HG03354 (cell line): ENCODE measurements around the gene PDE5A.

ENCODE experiments used
- ATAC-seq: cut with Tn5 transposase; IDR thresholded peaks from one replicate; pipeline ENCODE4 v1.9.1; 2021; ENCODE audit warnings: mild to moderate bottlenecking; ENCODE audit not compliant: unreplicated experiment, poor library complexity, severe bottlenecking

PDE5A gene

GRCh38 chr4:119525771-119526712, 102.6 kb downstream of the PDE5A start:
- no peak for ATAC-seq

GRCh38 chr4:119525005-119525749, 103.4 kb downstream of the PDE5A start:
- no peak for ATAC-seq

DNA sequence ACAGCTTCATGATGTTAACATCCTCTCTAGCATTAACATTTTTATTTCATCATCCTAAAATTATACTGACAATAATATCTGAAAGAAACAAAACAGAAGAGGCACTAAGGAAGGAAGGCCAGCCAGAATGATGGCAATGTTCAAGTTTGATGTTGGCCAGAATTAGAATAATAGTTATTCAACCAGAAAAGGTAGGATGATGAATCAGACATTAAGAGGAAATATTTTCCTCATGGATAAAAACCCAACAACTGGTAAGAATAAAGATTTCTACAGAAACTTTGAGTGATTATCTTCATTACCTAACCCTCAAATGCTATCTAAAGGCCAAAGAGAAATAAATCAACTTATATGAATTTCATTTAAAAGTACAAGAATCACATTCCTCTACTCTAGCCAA, 105.2 kb downstream of the PDE5A start:
- no peak for ATAC-seq

- ATAC-seq: no peak
Observed at GRCh38 chr4:119521268-119521667, 107.3 kb downstream of the PDE5A start.

- ATAC-seq: no peak
Observed at GRCh38 chr4:119518915-119519410, 109.6 kb downstream of the PDE5A start.

GRCh38 chr4:119518230-119518892, 110.2 kb downstream of the PDE5A start:
- no peak for ATAC-seq

DNA sequence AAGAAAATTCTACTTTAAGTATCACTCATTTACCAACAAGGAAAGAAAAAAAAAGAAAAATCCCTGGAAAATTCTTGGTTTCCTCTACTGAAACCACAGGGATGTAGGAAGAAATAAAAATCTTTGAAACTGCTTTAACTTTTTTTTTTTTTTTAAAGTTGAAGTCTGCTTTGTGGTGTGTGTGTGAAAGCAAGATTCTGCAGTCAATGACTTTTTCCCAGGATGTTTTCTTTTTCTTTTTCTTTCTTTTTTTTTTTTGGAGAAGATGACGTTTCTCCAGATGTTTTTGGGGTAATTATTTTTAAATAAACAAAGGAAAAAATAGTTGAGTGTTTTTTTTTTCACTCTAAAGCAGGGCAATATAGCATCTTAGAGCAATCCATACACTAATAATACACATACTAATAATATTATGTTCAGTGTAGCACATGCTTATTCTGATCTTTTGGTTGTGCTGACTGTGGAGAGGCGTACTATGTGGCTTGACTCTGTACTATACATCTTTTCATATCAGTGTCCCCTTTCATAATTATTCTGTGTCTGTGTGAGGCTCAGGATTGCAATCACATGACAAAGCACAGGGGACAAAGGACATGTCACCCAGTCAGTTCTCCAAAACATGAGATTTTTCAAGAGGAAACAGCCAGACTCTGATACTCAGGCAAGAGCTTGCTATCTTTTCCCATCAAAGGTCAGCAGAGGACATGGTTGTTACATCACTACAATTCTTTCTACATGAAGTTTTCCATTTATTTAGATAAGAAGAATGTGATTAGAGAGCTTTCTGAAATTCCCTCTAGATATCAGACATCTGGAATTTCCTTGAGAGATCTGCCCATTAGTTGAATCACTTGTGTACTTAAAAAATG, 111.0 kb downstream of the PDE5A start:
- ATAC-seq: no peak

GRCh38 chr4:119512398-119512797, 116.2 kb downstream of the PDE5A start:
- no peak for ATAC-seq

GRCh38 chr4:119510395-119511149, 118.0 kb downstream of the PDE5A start:
- ATAC-seq: no peak

DNA sequence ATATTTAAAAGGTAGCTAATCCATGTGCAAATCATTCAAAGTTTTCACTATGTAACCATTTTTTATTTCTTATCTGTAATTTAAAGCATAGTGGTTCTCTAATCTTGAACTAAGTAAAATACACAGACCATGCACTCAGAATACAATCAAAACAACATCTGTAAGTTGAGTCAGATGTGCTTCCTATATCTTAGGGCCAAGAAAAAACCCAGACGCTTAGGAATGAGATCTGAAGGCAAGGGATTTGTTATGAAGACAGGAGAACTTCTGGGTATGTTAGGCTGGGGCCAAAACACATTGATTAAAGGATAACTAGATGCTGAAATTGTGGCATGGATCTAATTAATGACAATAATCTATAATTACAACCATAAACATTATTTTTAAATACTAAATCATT, 120.3 kb downstream of the PDE5A start:
- no peak for ATAC-seq

GRCh38 chr4:119506806-119507205, 121.8 kb downstream of the PDE5A start:
- no peak for ATAC-seq

DNA sequence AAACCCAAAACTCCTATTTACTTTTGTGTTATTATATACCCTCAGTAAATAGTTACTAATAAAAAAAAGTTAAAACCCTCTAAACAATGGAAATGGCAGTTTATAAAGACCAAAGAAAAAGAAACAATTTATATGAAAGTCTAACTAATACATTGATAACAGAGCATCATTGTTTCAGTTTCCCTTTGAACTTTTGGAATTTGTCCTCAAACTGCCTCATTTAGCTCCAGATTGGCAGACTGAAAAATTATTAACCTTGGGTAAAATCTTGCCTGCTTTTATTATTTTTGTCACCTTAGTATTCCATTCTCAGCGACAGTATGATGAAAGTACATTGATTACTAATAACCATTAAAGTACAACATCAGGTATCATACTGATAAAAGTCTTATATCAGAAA, 124.0 kb downstream of the PDE5A start:
- ATAC-seq: no peak

- ATAC-seq: no peak
Observed at GRCh38 chr4:119501740-119502139, 126.9 kb downstream of the PDE5A start.

DNA sequence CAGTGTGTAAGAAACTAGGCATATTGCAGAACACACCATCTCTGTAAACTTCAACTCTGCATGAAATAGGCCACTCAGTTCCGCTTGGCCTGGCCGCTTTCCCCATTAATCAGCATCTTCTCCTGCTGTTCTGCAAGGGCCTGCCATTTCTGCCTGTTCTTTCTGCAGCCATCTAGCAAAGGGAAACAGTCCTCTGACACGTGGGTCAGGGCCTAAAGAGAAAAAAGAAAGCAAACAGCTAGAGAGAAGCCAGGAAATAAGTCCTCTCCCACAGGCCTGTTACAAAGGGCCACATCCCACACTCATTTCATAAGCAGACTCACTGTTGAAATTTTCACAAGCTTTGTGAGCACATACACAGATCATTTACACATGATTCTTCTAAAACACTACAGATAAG, 130.1 kb downstream of the PDE5A start:
- ATAC-seq: no peak

- ATAC-seq: no peak
Observed at GRCh38 chr4:119493886-119494285, 134.7 kb downstream of the PDE5A start.

GRCh38 chr4:119493419-119493818, 135.2 kb downstream of the PDE5A start:
- ATAC-seq: no peak

DNA sequence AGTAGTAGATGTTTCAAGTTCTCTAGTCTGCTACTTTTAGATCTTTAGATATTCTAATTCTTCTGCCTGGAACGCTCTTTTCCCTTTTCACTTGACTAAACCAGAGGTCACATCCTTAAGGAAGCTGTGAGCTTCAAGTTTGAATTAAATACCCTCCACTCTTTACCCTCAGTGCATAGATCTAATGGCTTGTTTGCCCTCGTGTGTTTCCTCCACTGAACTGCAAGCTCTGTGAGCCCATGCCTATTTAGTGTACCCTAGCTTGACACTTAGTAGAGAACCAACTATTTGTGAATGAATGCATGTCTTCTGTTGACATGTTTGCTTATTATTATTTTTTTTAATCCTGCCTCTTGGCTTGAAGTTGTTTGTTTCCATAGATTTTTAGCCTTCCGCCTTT, 138.3 kb downstream of the PDE5A start:
- ATAC-seq: no peak

GRCh38 chr4:119489305-119489704, 139.3 kb downstream of the PDE5A start:
- no peak for ATAC-seq

- no peak for ATAC-seq
Observed at GRCh38 chr4:119480331-119480730, 148.3 kb downstream of the PDE5A start.
